Esophagus squamous epithelium (tissue), 4 donors: ENCODE data around the gene GCLC.

Source experiments
- POLR2A ChIP-seq, 4 donors: fragments of 450-650 bp; IDR thresholded peaks; one replicate each; pipeline ENCODE4 v1.6.1; 2017; ENCODE audit warnings: antibody characterized with exemption in 4 of 4, mild to moderate bottlenecking in 4 of 4, moderate library complexity in 3 of 4
- TF ChIP-seq, protein P1 (sequence below), 6 experiments: fragments of 450-650 bp in 4 of 6; fragments of 200-600 bp in 2 of 6; sonication (generic) in 2 of 6; IDR thresholded peaks; one replicate each; pipeline ENCODE4 v1.5.1; 2016 to 2019; ENCODE audit warnings: antibody characterized with exemption in 6 of 6, mild to moderate bottlenecking in 4 of 6, moderate library complexity in 4 of 6

GRCh38 chr6:53544470-53545308 lies at the start of gene GCLC:
- TF ChIP-seq, protein P1, sequence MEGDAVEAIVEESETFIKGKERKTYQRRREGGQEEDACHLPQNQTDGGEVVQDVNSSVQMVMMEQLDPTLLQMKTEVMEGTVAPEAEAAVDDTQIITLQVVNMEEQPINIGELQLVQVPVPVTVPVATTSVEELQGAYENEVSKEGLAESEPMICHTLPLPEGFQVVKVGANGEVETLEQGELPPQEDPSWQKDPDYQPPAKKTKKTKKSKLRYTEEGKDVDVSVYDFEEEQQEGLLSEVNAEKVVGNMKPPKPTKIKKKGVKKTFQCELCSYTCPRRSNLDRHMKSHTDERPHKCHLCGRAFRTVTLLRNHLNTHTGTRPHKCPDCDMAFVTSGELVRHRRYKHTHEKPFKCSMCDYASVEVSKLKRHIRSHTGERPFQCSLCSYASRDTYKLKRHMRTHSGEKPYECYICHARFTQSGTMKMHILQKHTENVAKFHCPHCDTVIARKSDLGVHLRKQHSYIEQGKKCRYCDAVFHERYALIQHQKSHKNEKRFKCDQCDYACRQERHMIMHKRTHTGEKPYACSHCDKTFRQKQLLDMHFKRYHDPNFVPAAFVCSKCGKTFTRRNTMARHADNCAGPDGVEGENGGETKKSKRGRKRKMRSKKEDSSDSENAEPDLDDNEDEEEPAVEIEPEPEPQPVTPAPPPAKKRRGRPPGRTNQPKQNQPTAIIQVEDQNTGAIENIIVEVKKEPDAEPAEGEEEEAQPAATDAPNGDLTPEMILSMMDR (IDR thresholded peaks at IDR 0.05), result peak; percentile 60 to 78 (median 68)
- peak in 3 of 4 donors; percentile 91 to 96 (median 93) for TF ChIP-seq POLR2A (IDR thresholded peaks at IDR 0.05)
